ENCODE data around the gene PNMA8B.
"Not testable (repeated sequence)": the region's sequence is repeated elsewhere in the genome, so short reads cannot be mapped to it uniquely, and the experiment has no call there.

PNMA8B gene

GRCh38 chr19:46513461-46514236, 18.0 kb upstream of the PNMA8B start:
- peak; percentile 14 to 79 for DNase-seq

GRCh38 chr19:46511237-46511636, 15.6 kb upstream of the PNMA8B start:
- no peak for DNase-seq

- DNase-seq = no peak
Observed at GRCh38 chr19:46508206-46508605, 12.5 kb upstream of the PNMA8B start.

GRCh38 chr19:46503848-46504453, 8.3 kb upstream of the PNMA8B start:
- no peak for DNase-seq

- no peak for DNase-seq
Observed at GRCh38 chr19:46502891-46503290, 7.2 kb upstream of the PNMA8B start.

GRCh38 chr19:46499692-46500091, 4.0 kb upstream of the PNMA8B start:
- no peak for DNase-seq

GRCh38 chr19:46497773-46498172, 2.1 kb upstream of the PNMA8B start:
- DNase-seq = no peak

GRCh38 chr19:46496886-46497285, 1.2 kb upstream of the PNMA8B start:
- not testable (repeated sequence) for DNase-seq

- DNase-seq = no peak
Observed at GRCh38 chr19:46496304-46496703, 637 bp upstream of the PNMA8B start.

- DNase-seq = no peak
Observed at GRCh38 chr19:46494941-46495785, 504 bp downstream of the PNMA8B start.

GRCh38 chr19:46494146-46494940, 1.3 kb downstream of the PNMA8B start:
- DNase-seq = no peak

- no peak for DNase-seq
Observed at GRCh38 chr19:46493236-46494145, 2.2 kb downstream of the PNMA8B start.

GRCh38 chr19:46492841-46493235, 2.8 kb downstream of the PNMA8B start:
- DNase-seq = no peak

GRCh38 chr19:46491975-46492682, 3.5 kb downstream of the PNMA8B start:
- DNase-seq = no peak

- no peak for DNase-seq
Observed at GRCh38 chr19:46490774-46491173, 4.9 kb downstream of the PNMA8B start.

- peak in 1 of 2 donors; percentile 55 for DNase-seq
Observed at GRCh38 chr19:46489445-46490272, 6.0 kb downstream of the PNMA8B start.

GRCh38 chr19:46488551-46488950, 7.1 kb downstream of the PNMA8B start:
- DNase-seq = no peak

GRCh38 chr19:46487802-46488445, 7.7 kb downstream of the PNMA8B start:
- peak; percentile 68 to 69 for DNase-seq

GRCh38 chr19:46487178-46487801, 8.4 kb downstream of the PNMA8B start:
- DNase-seq = no peak

All from hippocampal formation (tissue), 2 donors.